HEK293T (cell line): ENCODE data around the gene SLC2A13.

ENCODE experiments used
- FOXK2 ChIP-seq: fragments of 450-650 bp; IDR thresholded peaks from 2 replicates; pipeline ENCODE4 v1.6.1; 2016; ENCODE audit warnings: mild to moderate bottlenecking
- FOXM1 ChIP-seq: fragments of 450-650 bp; IDR thresholded peaks from 2 replicates; pipeline ENCODE4 v1.6.1; 2017; ENCODE audit warnings: mild to moderate bottlenecking, borderline replicate concordance
- TARDBP ChIP-seq: fragments of 450-650 bp; IDR thresholded peaks from 2 replicates; pipeline ENCODE4 v1.6.1; 2016

DNA sequence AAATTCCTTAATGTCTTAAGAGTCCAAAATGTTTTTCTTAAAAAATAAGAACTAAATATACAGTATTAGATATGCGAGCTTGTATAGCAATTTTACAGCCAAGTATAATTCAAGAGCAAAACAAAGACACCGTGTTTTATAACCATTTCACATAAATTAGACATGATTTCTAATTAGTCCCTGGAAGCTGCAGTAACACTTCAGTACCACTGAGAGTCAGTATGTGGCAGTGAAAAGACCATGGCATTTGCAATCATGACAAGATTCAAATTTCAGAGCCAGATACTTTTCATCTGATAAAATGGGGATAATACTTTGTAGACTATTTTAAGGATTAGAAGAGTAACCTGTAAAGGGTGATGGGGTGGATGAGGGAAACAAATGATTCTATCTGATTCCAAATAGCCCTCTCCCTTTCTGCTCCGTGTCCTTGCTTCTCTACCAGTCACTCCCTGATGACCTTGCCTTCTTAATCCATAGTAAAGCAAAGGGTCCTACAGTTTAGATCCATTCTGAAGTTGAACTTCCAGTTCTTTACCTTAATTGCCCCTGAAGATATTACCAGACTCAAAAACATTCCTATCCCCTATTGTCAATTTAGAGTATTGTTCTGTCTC lies 340.8 kb downstream of the SLC2A13 start:
- TF ChIP-seq FOXK2 = no peak
- no peak for TF ChIP-seq TARDBP
- no peak for TF ChIP-seq FOXM1
